Neuron (in vitro differentiated cells): ENCODE data around the gene FAM83D.

Experiments used
- H2AFZ ChIP-seq: one replicate; pipeline ENCODE4 v1.6.1; 2013; ENCODE audit warnings: low read depth, mild to moderate bottlenecking, inconsistent platforms, low read length, moderate library complexity
- H3K27me3 ChIP-seq: one replicate; pipeline ENCODE4 v1.6.1; 2013; ENCODE audit warnings: low read length; ENCODE audit not compliant: insufficient read depth
- H3K36me3 ChIP-seq: one replicate; pipeline ENCODE4 v1.6.1; 2013; ENCODE audit warnings: low read length; ENCODE audit not compliant: insufficient read depth
- H3K4me1 ChIP-seq: one replicate; pipeline ENCODE4 v1.6.1; 2013; ENCODE audit warnings: low read length; ENCODE audit not compliant: insufficient read depth
- H3K4me3 ChIP-seq: 2 replicates; pipeline ENCODE4 v1.5.1; 2013; ENCODE audit warnings: mild to moderate bottlenecking, low read length, moderate library complexity
- H3K9me3 ChIP-seq: one replicate; pipeline ENCODE4 v1.6.1; 2013; ENCODE audit warnings: low read length

Gene FAM83D

DNA sequence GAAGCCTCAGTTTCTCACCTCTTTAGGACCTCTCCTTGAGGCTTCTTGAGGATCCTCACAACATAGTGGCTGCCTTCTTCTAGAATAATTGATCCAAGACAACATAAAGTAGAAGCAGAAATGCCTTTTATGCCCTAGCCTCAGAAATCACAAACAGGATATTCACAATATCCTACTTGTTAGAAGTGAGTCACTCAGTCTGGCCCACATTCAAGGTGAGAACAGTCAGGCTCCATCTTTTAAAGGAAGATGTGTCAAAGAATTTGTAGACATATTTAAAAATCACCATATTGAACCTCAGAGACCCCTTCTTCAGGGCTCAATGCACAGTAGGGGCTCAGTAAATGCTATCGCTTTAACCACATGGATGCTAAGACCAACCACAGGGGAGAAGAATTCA, 20.8 kb upstream of the FAM83D start:
- Histone ChIP-seq H3K27me3 (no peaks in the 10 kb centered on the region), H3K4me3 (no peak overlapping the region), H3K36me3 (no peaks in the 10 kb centered on the region), H2AFZ (no peak overlapping the region), H3K9me3 (peaks cover 5% of the 10 kb centered on the region), H3K4me1 (no peaks in the 10 kb centered on the region)

DNA sequence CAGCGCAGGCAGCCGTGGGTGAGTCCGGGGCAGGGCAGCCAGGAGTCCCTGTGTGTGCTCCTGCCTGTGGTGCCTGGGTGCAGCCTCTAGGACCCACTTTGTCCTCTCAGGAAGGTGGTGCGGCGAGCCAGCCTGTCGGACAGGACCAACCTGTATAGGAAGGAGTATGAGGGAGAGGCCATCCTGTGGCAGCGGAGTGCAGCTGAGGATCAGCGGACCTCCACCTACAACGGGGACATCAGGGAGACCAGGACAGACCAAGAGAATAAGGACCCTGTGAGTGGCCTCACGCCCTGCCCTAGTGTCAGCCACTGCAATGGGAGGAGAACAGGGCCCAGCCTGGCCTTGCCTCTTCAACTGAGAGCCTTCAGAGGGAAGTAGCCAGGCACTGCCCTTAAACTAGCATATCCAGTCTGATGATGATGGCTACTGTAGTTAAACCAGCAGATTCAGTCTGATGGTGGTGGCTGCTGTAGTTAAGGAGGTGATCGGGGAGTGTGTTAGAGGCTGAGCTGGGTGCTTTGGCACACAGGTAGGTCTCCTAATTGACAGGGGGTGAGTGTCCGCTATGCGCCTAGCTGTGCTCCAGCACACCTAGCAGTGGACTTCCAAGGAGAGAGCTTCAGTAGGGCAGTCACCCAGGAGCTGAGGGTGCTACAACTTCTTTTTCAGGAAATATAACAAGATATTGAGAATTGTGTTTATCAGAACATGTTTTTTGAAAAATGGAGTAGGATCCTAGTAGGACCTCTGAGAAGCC, 18.1 kb upstream of the FAM83D start:
- no peak overlapping the region for H3K4me3 ChIP-seq
- H2AFZ ChIP-seq, result no peak overlapping the region
- H3K4me1 ChIP-seq, result no peaks in the 10 kb centered on the region
- H3K9me3 ChIP-seq, result peaks cover 5% of the 10 kb centered on the region
- no peaks in the 10 kb centered on the region for H3K36me3 ChIP-seq
- H3K27me3 ChIP-seq, result no peaks in the 10 kb centered on the region

DNA sequence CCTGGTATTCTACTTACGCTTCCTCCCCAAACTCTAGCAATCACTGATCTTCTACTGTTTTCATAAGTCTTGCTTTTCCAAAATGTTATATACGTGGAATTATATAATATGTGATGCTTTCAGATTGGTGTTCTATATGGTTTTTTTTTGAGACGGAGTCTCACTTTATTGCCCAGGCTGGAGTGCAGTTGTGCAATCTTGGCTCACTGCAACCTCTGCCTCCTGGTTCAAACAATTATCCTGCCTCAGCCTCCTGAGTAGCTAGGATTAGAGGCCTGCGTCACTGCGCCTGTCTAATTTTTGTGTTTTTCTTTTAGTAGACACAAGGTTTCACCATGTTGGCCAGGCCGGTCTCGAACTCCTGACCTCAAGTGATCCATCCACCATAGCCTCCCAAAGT, 10.9 kb upstream of the FAM83D start:
- Histone ChIP-seq H3K9me3 (no peaks in the 10 kb centered on the region), H2AFZ (no peak overlapping the region), H3K4me3 (no peak overlapping the region)

DNA sequence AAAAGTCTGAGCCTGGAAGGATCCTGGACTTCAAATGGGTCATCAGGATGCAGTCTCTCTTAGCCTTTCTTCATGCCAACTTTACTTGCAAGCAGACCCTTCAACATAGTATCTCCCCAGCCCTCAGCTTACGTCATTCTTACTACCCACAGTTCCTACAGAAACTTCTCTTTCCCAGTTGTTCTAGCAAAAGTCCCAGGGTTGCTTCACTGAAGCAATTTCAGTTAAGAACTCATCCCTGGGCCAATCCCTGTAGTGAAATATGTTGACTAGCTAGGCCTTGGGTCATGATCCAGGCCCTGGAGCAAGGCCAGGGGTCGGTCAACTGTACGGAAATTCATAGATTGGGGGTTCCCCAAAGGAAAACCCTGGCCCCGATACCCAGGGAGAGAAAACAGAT, 8.6 kb upstream of the FAM83D start:
- H3K27me3 ChIP-seq, result no peaks in the 10 kb centered on the region
- H2AFZ ChIP-seq, result no peak overlapping the region
- no peak overlapping the region for H3K4me3 ChIP-seq
- no peaks in the 10 kb centered on the region for H3K4me1 ChIP-seq
- no peaks in the 10 kb centered on the region for H3K36me3 ChIP-seq
- H3K9me3 ChIP-seq, result no peaks in the 10 kb centered on the region

More for the DNA sequence above, 10.9 kb upstream of the FAM83D start:
- H3K36me3 ChIP-seq, result no peaks in the 10 kb centered on the region
- no peaks in the 10 kb centered on the region for H3K4me1 ChIP-seq
- H3K27me3 ChIP-seq, result no peaks in the 10 kb centered on the region

DNA sequence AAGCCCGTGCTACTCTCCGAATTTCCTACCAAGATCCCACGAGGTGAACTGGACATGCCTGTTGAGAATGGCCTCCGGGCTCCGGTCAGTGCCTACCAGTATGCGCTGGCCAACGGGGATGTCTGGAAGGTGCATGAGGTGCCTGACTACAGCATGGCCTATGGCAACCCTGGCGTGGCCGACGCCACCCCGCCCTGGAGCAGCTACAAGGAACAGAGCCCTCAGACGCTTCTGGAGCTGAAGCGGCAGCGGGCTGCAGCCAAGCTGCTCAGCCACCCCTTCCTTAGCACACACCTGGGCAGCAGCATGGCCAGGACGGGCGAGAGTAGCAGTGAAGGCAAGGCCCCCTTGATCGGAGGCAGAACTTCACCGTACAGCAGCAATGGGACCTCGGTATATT, 8.0 kb upstream of the FAM83D start:
- no peaks in the 10 kb centered on the region for H3K27me3 ChIP-seq
- H3K36me3 ChIP-seq, result no peaks in the 10 kb centered on the region
- no peaks in the 10 kb centered on the region for H3K9me3 ChIP-seq
- H2AFZ ChIP-seq, result no peak overlapping the region
- no peaks in the 10 kb centered on the region for H3K4me1 ChIP-seq
- H3K4me3 ChIP-seq, result no peak overlapping the region

DNA sequence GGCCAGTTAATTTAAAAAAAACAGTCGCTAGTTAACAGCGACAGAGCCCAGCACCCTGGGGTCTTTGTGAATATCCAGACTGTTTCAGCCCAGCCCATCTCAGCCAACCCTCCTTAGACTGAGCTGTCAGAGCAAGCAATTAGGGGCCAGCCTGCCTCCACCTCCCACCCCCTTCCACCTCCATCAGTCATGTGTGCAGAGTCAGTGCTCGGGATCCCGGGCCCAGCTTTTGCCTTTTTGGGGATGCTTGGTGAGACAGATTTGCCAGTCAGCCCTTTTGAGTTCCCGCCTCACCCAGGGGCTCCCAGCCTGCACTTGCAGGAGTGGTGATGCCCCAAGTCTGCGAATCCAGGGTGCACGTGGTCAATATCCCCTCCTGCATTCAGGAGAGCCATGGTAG, 6.5 kb upstream of the FAM83D start:
- H3K27me3 ChIP-seq, result no peaks in the 10 kb centered on the region
- H3K4me3 ChIP-seq, result no peak overlapping the region
- no peaks in the 10 kb centered on the region for H3K4me1 ChIP-seq
- H3K9me3 ChIP-seq, result no peaks in the 10 kb centered on the region
- H3K36me3 ChIP-seq, result no peaks in the 10 kb centered on the region
- no peak overlapping the region for H2AFZ ChIP-seq

DNA sequence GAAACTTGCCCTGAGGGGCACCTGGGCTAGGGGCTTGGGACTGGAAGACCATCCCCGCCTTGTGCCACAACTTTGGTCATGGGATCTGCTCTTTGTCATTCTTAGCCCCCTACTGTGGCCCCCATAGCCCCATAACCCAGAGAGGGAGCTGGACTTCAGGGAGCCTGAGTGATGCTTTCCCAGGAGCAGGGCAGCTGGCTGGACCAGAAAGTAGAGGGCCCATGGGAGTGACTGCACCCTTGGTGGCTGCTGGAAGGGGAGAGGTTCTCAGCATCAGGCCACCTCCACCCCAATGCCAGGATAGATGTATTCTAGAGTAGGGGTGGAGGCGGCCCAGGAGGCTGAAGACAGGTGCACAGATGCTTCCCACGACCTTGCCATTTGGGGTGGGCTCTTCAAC, 5.8 kb upstream of the FAM83D start:
- H3K4me3 ChIP-seq, result no peak overlapping the region
- no peak overlapping the region for H2AFZ ChIP-seq
- H3K27me3 ChIP-seq, result no peaks in the 10 kb centered on the region
- H3K36me3 ChIP-seq, result no peaks in the 10 kb centered on the region
- no peaks in the 10 kb centered on the region for H3K9me3 ChIP-seq
- H3K4me1 ChIP-seq, result no peaks in the 10 kb centered on the region

DNA sequence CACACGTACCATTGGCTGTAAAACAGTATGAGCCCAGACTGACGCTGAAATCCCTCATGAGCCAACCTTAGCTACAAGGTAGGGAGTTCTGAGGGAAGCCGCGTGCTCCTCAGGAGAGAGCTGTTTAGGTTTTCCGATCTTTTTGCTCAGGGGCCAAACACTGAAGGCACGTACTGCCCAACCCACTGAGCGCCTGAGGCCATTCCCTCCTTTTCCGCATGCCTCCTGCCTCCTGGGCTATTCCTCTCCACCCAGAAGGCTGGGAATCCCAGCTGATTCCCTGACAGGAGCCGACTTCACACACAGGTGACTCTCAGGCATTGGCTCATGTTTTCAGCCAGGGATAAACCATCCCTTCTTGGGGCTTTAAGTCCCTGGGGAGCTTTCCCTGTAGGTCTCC, 5.4 kb upstream of the FAM83D start:
- no peaks in the 10 kb centered on the region for H3K4me1 ChIP-seq
- no peak overlapping the region for H3K4me3 ChIP-seq
- H2AFZ ChIP-seq, result no peak overlapping the region
- H3K36me3 ChIP-seq, result no peaks in the 10 kb centered on the region
- H3K9me3 ChIP-seq, result no peaks in the 10 kb centered on the region
- H3K27me3 ChIP-seq, result no peaks in the 10 kb centered on the region

DNA sequence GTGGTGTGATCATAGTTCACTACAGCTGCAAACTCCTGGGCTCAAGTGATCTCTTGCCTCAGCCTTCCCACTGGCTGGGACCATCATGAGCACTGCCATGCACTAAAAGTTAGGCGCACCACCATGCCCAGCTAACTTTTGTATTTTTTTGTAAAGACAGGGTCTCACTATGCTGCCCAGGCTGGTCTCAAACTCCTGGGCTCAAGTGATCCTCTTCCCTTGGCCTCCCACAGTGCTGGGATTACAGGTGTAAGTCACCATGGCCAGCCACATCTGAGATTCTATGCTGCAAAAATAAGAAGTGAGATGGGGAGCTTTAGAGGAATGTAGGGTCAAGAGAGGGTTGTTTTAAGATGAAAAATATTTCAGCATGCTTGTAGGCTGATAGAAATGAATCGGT, 1.5 kb upstream of the FAM83D start:
- no peaks in the 10 kb centered on the region for H3K36me3 ChIP-seq
- peaks cover 11% of the 10 kb centered on the region for H3K4me1 ChIP-seq
- H3K27me3 ChIP-seq, result no peaks in the 10 kb centered on the region
- no peaks in the 10 kb centered on the region for H3K9me3 ChIP-seq
- no peak overlapping the region for H2AFZ ChIP-seq
- no peak overlapping the region for H3K4me3 ChIP-seq

DNA sequence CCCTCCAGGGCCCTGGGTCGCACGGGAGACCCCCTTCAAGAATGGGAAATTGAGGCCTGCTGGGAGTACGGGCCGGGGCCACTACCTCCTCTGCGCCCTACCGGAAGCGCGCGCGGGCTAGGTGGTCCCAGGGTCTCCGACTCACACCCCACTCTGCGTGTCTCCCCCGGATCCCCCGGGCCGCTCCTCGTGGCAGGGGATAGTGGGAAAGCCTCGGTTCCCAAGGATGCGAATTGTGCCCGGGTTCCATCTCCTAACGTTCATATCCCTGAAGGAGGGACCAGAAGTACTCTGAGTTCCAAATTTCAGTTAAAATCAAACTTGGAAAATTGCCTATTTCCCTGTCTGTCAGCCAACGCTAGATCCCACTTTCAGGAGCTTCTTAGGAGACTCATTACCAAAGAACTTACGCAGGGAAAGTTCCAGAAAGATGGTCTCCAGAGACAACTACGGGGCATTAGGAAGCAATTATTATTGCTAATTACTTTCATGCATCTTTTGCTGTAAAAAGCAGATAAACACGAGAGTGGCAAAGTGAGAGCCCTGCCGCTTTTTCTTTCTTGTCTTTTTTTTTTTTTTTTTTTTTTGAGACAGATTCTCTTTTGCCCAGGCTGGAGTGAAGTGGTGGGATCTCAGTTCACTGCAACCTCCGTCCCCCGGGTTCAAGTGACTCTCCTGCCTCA, 858 bp downstream of the FAM83D start:
- peaks cover 11% of the 10 kb centered on the region for H3K4me1 ChIP-seq
- peak overlapping the region; percentile 99 for H2AFZ ChIP-seq
- H3K36me3 ChIP-seq, result peaks cover 7% of the 10 kb centered on the region
- peak overlapping the region; percentile 97 for H3K4me3 ChIP-seq
- H3K9me3 ChIP-seq, result no peaks in the 10 kb centered on the region
- H3K27me3 ChIP-seq, result no peaks in the 10 kb centered on the region

DNA sequence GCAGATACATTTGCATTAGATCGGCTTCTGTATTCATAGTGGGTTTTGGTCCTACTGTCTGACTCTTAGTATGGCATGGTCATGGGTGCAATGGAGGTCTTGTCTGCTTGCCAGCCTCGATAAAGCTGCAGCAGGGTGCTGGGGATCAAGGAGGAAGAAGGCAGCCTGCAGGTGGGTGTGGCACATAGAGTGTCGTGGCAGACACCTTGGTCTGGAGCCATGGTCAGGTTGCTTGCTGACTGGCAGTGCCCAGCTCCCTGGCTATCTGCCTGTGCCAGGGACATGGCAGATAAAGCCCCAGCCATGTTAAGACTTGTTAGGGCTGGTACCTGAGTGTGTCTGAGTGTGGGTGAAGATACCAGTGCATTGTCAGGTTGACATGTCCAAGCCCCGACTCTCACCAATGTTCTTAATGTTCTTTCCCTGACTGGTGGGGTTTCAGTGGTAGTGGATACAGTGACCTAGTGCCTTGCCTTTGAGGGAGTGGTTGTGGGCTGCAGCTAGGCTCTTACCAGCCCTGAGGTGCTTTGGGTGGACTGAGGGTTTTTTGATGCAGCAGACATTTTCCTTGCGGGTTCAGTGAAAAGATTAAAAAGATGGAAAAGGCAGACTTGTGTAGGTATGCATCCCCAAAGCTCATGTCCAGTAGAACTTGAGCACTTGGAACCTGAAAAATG, 1.8 kb downstream of the FAM83D start:
- Histone ChIP-seq H3K4me1 (peaks cover 11% of the 10 kb centered on the region), H3K36me3 (peaks cover 7% of the 10 kb centered on the region), H2AFZ (no peak overlapping the region), H3K4me3 (peak overlapping the region; percentile 97), H3K27me3 (no peaks in the 10 kb centered on the region), H3K9me3 (no peaks in the 10 kb centered on the region)

DNA sequence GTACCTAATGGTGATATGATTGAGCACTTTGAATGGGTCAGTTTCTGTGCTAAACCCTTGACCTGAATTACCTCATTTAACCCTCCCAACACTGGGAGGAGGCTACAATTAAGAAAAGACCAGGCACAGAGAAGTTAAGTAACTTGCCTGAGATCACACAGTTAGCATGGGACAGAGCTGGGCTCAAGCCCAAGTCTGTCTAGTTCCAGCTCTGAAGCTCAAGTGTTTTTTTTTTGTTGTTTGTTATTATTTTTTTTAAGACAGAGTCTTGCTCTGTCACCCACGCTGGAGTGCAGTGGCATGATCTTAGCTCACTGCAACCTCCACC, 4.0 kb downstream of the FAM83D start:
- Histone ChIP-seq H3K9me3 (no peaks in the 10 kb centered on the region), H2AFZ (no peak overlapping the region), H3K4me3 (no peak overlapping the region), H3K36me3 (peaks cover 7% of the 10 kb centered on the region), H3K27me3 (no peaks in the 10 kb centered on the region), H3K4me1 (peaks cover 11% of the 10 kb centered on the region)

DNA sequence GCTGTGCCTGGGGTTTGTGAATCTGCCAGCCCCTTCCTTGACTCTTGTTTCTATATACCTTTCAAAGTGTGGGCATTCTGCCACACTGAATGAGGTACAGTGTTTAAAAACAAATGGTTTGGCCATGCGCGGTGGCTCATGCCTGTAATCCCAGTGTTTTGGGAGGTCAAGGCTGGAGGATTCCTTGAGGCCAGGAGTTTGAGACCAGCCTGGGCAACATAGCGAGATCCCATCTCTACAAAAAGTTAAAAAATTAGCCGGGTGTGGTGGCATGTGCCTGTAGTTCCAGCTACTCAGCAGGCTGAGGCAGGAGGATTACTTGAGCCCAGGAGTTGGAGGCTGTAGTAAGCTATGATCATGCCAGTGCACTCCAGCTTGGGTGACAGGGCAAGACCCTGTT, 5.8 kb downstream of the FAM83D start:
- peaks cover 14% of the 10 kb centered on the region for H3K36me3 ChIP-seq
- no peaks in the 10 kb centered on the region for H3K27me3 ChIP-seq
- peaks cover 11% of the 10 kb centered on the region for H3K4me1 ChIP-seq
- H3K9me3 ChIP-seq, result no peaks in the 10 kb centered on the region
- H2AFZ ChIP-seq, result no peak overlapping the region
- no peak overlapping the region for H3K4me3 ChIP-seq
